Measurements from ENCODE around the gene IPO4.

DNA sequence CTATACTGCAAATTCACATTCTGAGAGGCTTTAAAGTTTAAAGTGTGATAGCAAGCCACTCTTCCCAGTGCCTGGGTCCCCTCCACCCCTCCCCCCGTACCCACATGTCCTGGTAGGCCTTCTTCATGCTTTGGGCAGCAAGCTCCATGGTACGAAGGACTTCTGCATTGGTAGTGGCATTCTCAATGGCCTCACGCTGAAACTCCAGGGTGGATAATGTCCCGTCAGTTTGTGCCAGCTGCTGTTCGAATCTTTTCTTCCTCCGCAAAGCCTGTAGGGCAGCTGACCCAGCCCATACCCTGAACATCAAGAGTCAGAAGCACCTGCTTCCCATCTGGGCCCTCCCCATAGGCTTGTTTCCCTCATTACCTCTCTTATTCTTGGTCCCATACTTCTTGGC is 22.7 kb upstream of the IPO4 start:
- TF ChIP-seq POLR2A (IDR thresholded peaks at IDR 0.05): no peak
- no peak for TF ChIP-seq CTCF (IDR thresholded peaks at IDR 0.05)
